Heart right ventricle (tissue), 16 donors: Measurements from ENCODE around the gene PVALEF. TPM values are rescaled to one million over a fixed set of nuclear protein-coding genes. Genes with fewer than 3 reads are reported as not detected.

Experiments used
- ATAC-seq, 8 donors: fragments of 200-7000 bp; cut with Tn5 transposase; one replicate each; pipeline ENCODE4 v1.9.1; 2020; ENCODE audit warnings: mild to moderate bottlenecking in 8 of 8, moderate library complexity in 8 of 8, moderate number of reproducible peaks in 1 of 8
- DNase-seq, 2 donors: peaks; one replicate each; pipeline ENCODE4 v3.0.0-alpha.2; 2020
- H3K27ac ChIP-seq, 10 donors: fragments of 200-600 bp; sonication (generic) in 2 of 10; one replicate each; pipeline versions ENCODE4 v1.5.0 to v1.8.0; 2020 to 2022; ENCODE audit warnings: mild to moderate bottlenecking in 3 of 10
- H3K27me3 ChIP-seq, 7 donors: fragments of 200-600 bp; one replicate each; pipeline ENCODE4 v1.8.0; 2021 to 2022; ENCODE audit warnings: mild to moderate bottlenecking in 2 of 7
- H3K36me3 ChIP-seq, 9 donors: fragments of 200-600 bp; sonication (generic) in 1 of 9; one replicate each; pipeline versions ENCODE4 v1.5.0 to v1.8.0; 2020 to 2022; ENCODE audit warnings: mild to moderate bottlenecking in 2 of 9
- H3K4me1 ChIP-seq, 9 donors: fragments of 200-600 bp; sonication (generic) in 1 of 9; one replicate each; pipeline versions ENCODE4 v1.5.0 to v1.8.0; 2020 to 2022; ENCODE audit warnings: mild to moderate bottlenecking in 4 of 9
- H3K4me3 ChIP-seq, 10 donors: fragments of 200-600 bp; sonication (generic) in 2 of 10; one replicate each; pipeline versions ENCODE4 v1.5.0 to v1.8.0; 2020 to 2022; ENCODE audit warnings: mild to moderate bottlenecking in 7 of 10, moderate library complexity in 2 of 10
- H3K9me3 ChIP-seq, 11 donors: fragments of 200-600 bp in 10 of 11; sonication (generic) in 2 of 11; one replicate each; pipeline versions ENCODE4 v1.5.0 to v1.8.0; 2013 to 2022; ENCODE audit warnings: mild to moderate bottlenecking in 2 of 11, control low read depth in 1 of 11, moderate library complexity in 1 of 11
- WGBS, 2 donors: extraction: QIAGEN DNeasy Blood & Tissue Kit; methylation state at CpG; one replicate each; pipeline ENCODE4 v1.1.7; 2013; ENCODE audit warnings: inconsistent platforms in 1 of 2; 5-methylcytosine and 5-hydroxymethylcytosine counted together
- intact Hi-C, 10 donors: fragments of 100-400 bp; cut with DNase I; formaldehyde crosslinking; loops; one replicate each; pipeline versions ENCODE4 v1.11.1 to v1.14.2; 2022
- polyA plus RNA-seq, 2 donors: library from polyadenylated mRNA; stranded (reverse); fragments of 200-250 nt; gene quantifications; one replicate each; pipeline ENCODE4 v1.2.3, GENCODE V29; 2013
- total RNA-seq, 10 donors: library from RNA; stranded (reverse); fragmentation: NEBNext Ultra II Directional in 3 of 10; extraction: Animal tissue kit (Norgen Biotek cat#: 25700) in 3 of 10; gene quantifications; one replicate each; pipeline versions ENCODE4 v1.2.1 to v1.2.4, GENCODE V29; 2021 to 2023
- TF ChIP-seq, protein P1 (sequence below), 9 donors: fragments of 200-600 bp; sonication (generic) in 2 of 9; IDR thresholded peaks; one replicate each; pipeline versions ENCODE4 v1.5.0 to v1.8.0; 2021 to 2022; ENCODE audit warnings: antibody characterized with exemption in 9 of 9, mild to moderate bottlenecking in 5 of 9, moderate library complexity in 1 of 9
- donor health status: Arrhythmogenic right ventricular cardiomyopathy.
- donor health status: ischemic (EF 13 %, LVEDD 7.1; RV severe dilation, severe dysfunction).
- donor health status: healthy with polysubstance abuse.
- donor health status: DM: no; HTN: yes; CAD: no.
- donor health status: DM: no; HTN: no; CAD: no.
- donor health status: ischemic (EF 25% LVEDD 6.9; RV normal size, moderate dysfunction).
- donor health status: ischemic (EF 25% LVEDD 5.7; RV mildly dilated, moderate dysfunction).
- donor health status: healthy.
- donor health status: DM: yes; HTN: yes; CAD: no.
- donor health status: Ischemic cardiomyopathy.
- donor health status: ischemic (EF 35%, LVEDD 5.7; RV mildly dilated, moderate dysfunction).
- donor health status: nonischemic (EF 11% LVEDD 7.7; RV severe dilation, severe dysfunction).
- donor health status: DM: yes; HTN: yes; CAD: no.
- donor health status: PGD.
- donor health status: ischemic (EF 29% LVEDD 5.4; RV normal size, mild dysfunction).
- donor health status: nonischemic (EF 23%, LVEDD 6.1; RV moderate dilation, normal function).

Gene PVALEF
- total and polyA plus RNA-seq, 12 donors = not detected

- Histone ChIP-seq H3K4me3 (no peak overlapping the region), H3K36me3 (peaks cover 0 to 42% (median 0%) of the 10 kb centered on the region in 9 donors), H3K27ac (no peak overlapping the region), H3K27me3 (no peaks in the 10 kb centered on the region), H3K4me1 (no peaks in the 10 kb centered on the region), H3K9me3 (no peaks in the 10 kb centered on the region)
- ATAC-seq (no peak), DNase-seq (no peak)
- intact Hi-C loops = loop anchor here in 2 of 10 donors (5.0 to 10.0 kb wide), 2 partner anchors 62 to 190 kb away; no protein-coding TSS in a partner anchor
- TF ChIP-seq, protein P1, sequence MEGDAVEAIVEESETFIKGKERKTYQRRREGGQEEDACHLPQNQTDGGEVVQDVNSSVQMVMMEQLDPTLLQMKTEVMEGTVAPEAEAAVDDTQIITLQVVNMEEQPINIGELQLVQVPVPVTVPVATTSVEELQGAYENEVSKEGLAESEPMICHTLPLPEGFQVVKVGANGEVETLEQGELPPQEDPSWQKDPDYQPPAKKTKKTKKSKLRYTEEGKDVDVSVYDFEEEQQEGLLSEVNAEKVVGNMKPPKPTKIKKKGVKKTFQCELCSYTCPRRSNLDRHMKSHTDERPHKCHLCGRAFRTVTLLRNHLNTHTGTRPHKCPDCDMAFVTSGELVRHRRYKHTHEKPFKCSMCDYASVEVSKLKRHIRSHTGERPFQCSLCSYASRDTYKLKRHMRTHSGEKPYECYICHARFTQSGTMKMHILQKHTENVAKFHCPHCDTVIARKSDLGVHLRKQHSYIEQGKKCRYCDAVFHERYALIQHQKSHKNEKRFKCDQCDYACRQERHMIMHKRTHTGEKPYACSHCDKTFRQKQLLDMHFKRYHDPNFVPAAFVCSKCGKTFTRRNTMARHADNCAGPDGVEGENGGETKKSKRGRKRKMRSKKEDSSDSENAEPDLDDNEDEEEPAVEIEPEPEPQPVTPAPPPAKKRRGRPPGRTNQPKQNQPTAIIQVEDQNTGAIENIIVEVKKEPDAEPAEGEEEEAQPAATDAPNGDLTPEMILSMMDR (IDR thresholded peaks at IDR 0.05) = no peak
- 89 to 93% methylated on average over 10 of the region's 10 CpGs for WGBS, 2 donors
These were observed 39.3 kb downstream of the PVALEF start for GRCh38 chr17:81204578-81204977.

GRCh38 chr17:81206166-81206565, 40.9 kb downstream of the PVALEF start:
- peaks cover 0 to 6% (median 0%) of the 10 kb centered on the region in 9 donors for H3K4me1 ChIP-seq
- H3K27me3 ChIP-seq = no peaks in the 10 kb centered on the region
- H3K36me3 ChIP-seq = peaks cover 0 to 42% (median 0%) of the 10 kb centered on the region in 9 donors
- intact Hi-C loops = loop anchor here in 1 of 10 donors (10.0 kb wide), 1 partner anchor 191 kb away; no protein-coding TSS in a partner anchor
- H3K4me3 ChIP-seq = no peak overlapping the region
- ATAC-seq = no peak
- no peak overlapping the region for H3K27ac ChIP-seq
- TF ChIP-seq, protein P1 (IDR thresholded peaks at IDR 0.05) = no peak
- no peak for DNase-seq
- 70 to 73% methylated on average over 4 of the region's 4 CpGs for WGBS, 2 donors
- no peaks in the 10 kb centered on the region for H3K9me3 ChIP-seq

DNA sequence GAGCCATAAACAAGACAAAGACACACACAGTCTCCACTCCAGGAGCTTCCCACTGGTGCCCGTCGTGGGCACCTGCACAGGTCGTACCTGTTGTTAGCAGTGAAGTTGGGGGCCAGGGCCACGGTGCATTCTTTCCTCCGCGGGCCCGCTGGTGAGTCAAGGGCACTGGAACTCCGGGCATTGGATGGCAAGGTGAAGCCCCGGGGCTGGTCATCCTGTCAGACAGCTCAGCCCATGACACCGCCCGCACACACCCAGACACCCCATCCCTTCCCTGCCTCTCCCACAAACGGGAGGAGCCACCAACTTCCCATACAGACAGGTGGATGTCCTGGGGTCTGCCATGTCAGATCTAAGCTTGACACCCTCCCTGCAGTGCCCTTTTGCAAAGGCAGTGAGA, 41.4 kb downstream of the PVALEF start:
- DNase-seq (no peak), ATAC-seq (no peak)
- Histone ChIP-seq H3K9me3 (no peaks in the 10 kb centered on the region), H3K4me3 (no peak overlapping the region), H3K36me3 (peaks cover 0 to 42% (median 0%) of the 10 kb centered on the region in 9 donors), H3K4me1 (peaks cover 0 to 9% (median 0%) of the 10 kb centered on the region in 9 donors), H3K27ac (no peak overlapping the region), H3K27me3 (no peaks in the 10 kb centered on the region)
- TF ChIP-seq, protein P1 (IDR thresholded peaks at IDR 0.05) = no peak
- 96 to 98% methylated on average over 12 of the region's 12 CpGs for WGBS, 2 donors
- intact Hi-C loops = loop anchor here in 1 of 10 donors (10.0 kb wide), 1 partner anchor 192 kb away; no protein-coding TSS in a partner anchor

DNA sequence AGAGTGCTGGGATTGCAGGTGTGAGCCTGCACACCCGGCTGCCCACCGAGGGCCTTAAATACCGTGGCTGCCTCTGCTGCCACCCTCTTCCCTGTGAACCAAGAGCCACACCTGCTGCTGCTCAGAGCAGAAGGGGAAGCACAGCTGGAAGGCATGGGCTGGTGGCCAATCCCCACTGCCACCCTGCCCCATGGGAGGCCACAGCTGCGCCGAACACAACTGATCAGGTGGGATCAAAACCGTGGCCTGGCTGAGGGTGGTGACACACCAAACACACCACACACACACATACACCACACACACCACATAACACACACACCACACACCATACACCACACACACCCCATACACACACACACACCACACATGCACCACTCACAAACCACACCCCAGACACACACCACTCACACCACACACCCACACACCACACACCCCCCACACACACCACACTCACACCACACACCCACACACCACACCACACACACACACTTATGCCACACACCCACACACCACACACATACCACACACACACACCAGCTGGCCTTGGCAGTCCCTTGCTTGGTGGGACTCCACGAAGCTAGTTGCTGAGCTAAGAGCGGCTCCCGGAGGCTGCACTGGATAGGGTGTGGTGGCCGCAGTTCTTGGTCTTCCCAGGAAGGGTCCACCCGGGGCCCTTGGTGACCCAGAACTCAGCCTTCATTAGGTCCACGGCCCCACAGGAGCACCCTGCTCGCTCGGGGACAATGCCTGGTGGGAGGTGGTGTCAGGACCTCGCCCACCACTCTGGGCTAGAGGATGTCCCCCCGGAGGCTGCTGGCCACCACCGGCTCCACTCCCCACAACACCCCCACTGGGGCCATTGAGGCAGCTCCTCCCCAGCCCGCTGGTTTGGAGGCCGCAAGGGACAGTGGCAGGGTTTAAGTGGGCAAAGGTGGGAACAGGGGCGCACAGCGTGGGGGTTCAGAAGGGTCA, 42.6 kb downstream of the PVALEF start:
- Histone ChIP-seq H3K4me1 (peaks cover 0 to 9% (median 0%) of the 10 kb centered on the region in 9 donors), H3K9me3 (no peaks in the 10 kb centered on the region), H3K4me3 (no peak overlapping the region), H3K27me3 (no peaks in the 10 kb centered on the region), H3K36me3 (peaks cover 0 to 33% (median 0%) of the 10 kb centered on the region in 9 donors), H3K27ac (no peak overlapping the region)
- TF ChIP-seq, protein P1 (IDR thresholded peaks at IDR 0.05) = no peak
- no peak for ATAC-seq
- DNase-seq = no peak
- WGBS, 2 donors = 90 to 93% methylated on average over 21 of the region's 21 CpGs
- intact Hi-C loops = loop anchor here in 1 of 10 donors (10.0 kb wide), 1 partner anchor 193 kb away; no protein-coding TSS in a partner anchor
